ENCODE data around the gene FYN. TPM values are rescaled to one million over a fixed set of nuclear protein-coding genes. Genes with fewer than 3 reads are reported as not detected.

Gene FYN
- total RNA-seq, 1 donor from 2014 or later = 124 TPM

Other genes starting within 250 kb of the FYN start
- gene CCN6, start 180.7 kb upstream of the FYN start, total RNA-seq = not detected
- gene TUBE1, start 214.0 kb upstream of the FYN start, total RNA-seq = 20.9 TPM
- 6.3 TPM for gene FAM229B, start 214.1 kb upstream of the FYN start, total RNA-seq